Activated naive CD8-positive, alpha-beta T cell treated with anti-CD3 and anti-CD28 coated beads, Interleukin-2, amount 10 ng/mL, durations not matched to agents 7 days and 5 days (primary cell): ENCODE data around the gene DHRSX. TPM values are rescaled to one million over a fixed set of nuclear protein-coding genes. Genes with fewer than 3 reads are reported as not detected.
"Not testable (repeated sequence)": the region's sequence is repeated elsewhere in the genome, so short reads cannot be mapped to it uniquely, and the experiment has no call there.

Source experiments
- ATAC-seq: fragments of 150-1000 bp; cut with Tn5 transposase; one replicate; pipeline ENCODE4 v1.10.0; 2021; ENCODE audit warnings: low read depth, moderate library complexity
- POLR2A ChIA-PET: fragments of 350-600 bp; sonication (Branson Sonifier 250); formaldehyde crosslinking; loops from one replicate; lab custom pipeline; 2021; ENCODE audit warnings: antibody characterized with exemption; lab: Charles Lee
- DNase-seq: peaks from one replicate; pipeline ENCODE4 v3.0.0; 2021
- H3K27ac Mint-ChIP-seq: one replicate; pipeline ENCODE4 v1.8.0; 2022; ENCODE audit warnings: mild to moderate bottlenecking, mixed read lengths
- H3K27me3 Mint-ChIP-seq: one replicate; pipeline ENCODE4 v1.8.0; 2022; ENCODE audit warnings: mild to moderate bottlenecking, moderate library complexity, mixed read lengths
- H3K36me3 Mint-ChIP-seq: one replicate; pipeline ENCODE4 v1.8.0; 2021; ENCODE audit warnings: mild to moderate bottlenecking, mixed read lengths
- H3K4me1 Mint-ChIP-seq: one replicate; pipeline ENCODE4 v1.8.0; 2021; ENCODE audit warnings: mixed read lengths
- H3K4me3 Mint-ChIP-seq: one replicate; pipeline ENCODE4 v1.8.0; 2022; ENCODE audit warnings: mild to moderate bottlenecking, moderate library complexity, mixed read lengths
- H3K9me3 Mint-ChIP-seq: one replicate; pipeline ENCODE4 v1.8.0; 2021; ENCODE audit warnings: mixed read lengths
- total RNA-seq, 2 experiments: library from RNA; stranded (reverse); gene quantifications; one replicate each; pipeline ENCODE4 v1.2.3, GENCODE V29; 2021

The DHRSX gene
- total RNA-seq, 2 experiments from 2014 or later: 17.0 to 18.1 TPM

DNA sequence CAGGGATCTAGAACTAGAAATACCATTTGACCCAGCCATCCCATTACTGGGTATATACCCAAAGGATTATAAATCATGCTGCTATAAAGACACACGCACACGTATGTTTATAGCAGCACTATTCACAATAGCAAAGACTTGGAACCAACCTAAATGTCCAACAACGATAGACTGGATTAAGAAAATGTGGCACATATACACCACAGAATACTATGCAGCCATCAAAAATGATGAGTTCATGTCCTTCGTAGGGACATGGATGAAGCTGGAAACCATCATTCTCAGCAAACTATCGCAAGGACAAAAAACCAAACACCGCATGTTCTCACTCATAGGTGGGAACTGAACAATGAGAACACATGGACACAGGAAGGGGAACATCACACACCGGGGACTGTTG is 81.4 kb downstream of the DHRSX start:
- POLR2A ChIA-PET, DNase-seq, H3K4me3 Mint-ChIP-seq, ATAC-seq, H3K27ac Mint-ChIP-seq, H3K9me3 Mint-ChIP-seq, H3K27me3 Mint-ChIP-seq, H3K4me1 Mint-ChIP-seq: not testable (repeated sequence)
- peaks cover 21% of the 10 kb centered on the region for H3K36me3 Mint-ChIP-seq

DNA sequence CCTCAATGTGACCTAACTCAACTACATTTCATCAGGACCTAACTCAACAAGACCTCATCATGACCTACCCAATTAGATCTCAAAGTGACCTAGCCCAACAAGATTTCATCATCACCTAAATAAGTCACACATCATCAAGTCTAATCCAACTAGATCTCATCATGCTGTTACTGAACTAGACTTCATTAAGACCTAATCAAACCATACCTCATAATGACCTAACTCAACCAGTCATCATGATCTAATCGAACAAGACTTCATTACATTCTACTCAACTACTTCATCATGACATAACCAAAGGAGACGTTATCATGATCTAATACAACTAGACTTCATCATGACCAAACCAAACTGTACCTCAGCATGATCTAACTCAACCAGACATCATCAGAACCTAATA is 82.8 kb downstream of the DHRSX start:
- no peak for DNase-seq
- Mint-ChIP-seq H3K4me1 (no peaks in the 10 kb centered on the region), H3K36me3 (peaks cover 15% of the 10 kb centered on the region), H3K9me3 (peaks cover 1% of the 10 kb centered on the region), H3K27ac (no peak overlapping the region), H3K4me3 (no peak overlapping the region), H3K27me3 (no peaks in the 10 kb centered on the region)
- POLR2A ChIA-PET: no interaction called here
- no peak for ATAC-seq

DNA sequence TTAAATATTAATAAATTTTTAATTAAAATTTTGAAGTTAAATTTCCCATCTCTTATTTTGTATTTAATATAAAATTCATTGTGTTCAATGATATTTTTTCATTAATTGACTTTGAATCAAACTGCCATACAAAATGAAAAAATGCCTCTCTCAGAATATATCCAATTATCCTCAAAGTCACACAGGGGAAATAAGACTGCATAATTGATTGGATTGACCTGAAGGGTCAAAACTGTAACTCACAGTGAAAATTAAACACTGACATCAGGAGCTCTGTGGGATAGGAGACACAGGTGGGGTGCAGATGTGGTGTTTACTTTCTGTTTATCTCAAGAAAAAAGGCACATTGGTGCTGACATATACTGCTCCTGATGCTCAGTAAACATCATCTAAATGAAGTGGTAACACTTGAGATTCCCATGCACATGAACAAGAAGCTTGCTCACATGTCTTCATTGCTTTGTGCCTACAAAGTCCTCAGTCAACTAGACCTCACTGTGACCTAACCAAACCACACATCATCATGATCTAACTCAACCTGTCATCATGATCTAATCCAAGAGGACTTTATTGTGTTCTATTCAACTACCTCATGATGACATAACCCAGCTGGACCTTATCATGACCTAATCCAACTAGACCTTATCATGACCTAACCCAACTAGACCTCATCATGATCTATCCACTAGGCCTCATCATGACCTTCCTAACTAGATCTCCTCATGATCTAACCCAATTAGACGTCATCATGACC is 83.7 kb downstream of the DHRSX start:
- Mint-ChIP-seq H3K4me3 (no peak overlapping the region), H3K4me1 (no peaks in the 10 kb centered on the region)
- POLR2A ChIA-PET: no interaction called here

DNA sequence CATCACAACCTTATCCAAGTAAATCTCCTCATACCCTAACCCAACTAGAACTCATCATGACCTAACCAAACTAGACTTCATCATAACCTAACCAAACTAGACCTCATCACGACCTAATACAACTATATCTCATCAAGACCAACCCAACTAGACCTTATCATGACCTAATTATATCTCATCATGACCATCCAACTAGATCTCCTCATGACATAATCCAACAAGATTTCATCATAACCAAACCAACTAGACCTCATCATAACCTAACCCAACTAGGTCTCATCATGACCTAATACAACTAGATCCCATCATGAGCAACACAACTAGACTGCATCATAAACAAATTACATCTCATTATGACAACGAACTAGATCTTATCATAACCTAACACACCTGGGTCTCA is 86.4 kb downstream of the DHRSX start:
- POLR2A ChIA-PET: no interaction called here
- ATAC-seq: no peak
- no peaks in the 10 kb centered on the region for H3K4me1 Mint-ChIP-seq
- H3K9me3 Mint-ChIP-seq: no peaks in the 10 kb centered on the region
- H3K27me3 Mint-ChIP-seq: no peaks in the 10 kb centered on the region
- H3K4me3 Mint-ChIP-seq: no peak overlapping the region
- peaks cover 5% of the 10 kb centered on the region for H3K36me3 Mint-ChIP-seq
- H3K27ac Mint-ChIP-seq: no peak overlapping the region
- no peak for DNase-seq

More for the DNA sequence above, 83.7 kb downstream of the DHRSX start:
- H3K36me3 Mint-ChIP-seq: peaks cover 15% of the 10 kb centered on the region
- DNase-seq (no peak), ATAC-seq (no peak)
- H3K27ac Mint-ChIP-seq: no peak overlapping the region
- no peaks in the 10 kb centered on the region for H3K27me3 Mint-ChIP-seq
- H3K9me3 Mint-ChIP-seq: peaks cover 1% of the 10 kb centered on the region

DNA sequence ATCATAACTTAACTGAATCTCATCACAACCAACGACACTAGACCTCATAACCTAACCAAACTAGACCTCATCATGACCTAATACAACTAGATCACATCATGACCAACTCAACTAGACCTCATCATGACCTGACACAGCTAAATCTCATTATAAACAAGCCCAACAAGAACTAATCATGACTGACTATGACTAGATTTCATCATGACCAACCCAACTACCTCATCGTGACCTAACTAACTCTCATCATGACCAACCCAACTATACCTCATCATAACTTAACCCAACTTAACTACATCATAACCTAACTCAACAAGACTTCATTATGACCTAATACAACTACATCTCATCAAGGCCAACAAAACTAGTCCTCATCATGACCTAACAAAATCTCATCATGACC is 86.8 kb downstream of the DHRSX start:
- no peak for ATAC-seq
- POLR2A ChIA-PET: no interaction called here
- no peaks in the 10 kb centered on the region for H3K27me3 Mint-ChIP-seq
- H3K4me3 Mint-ChIP-seq: no peak overlapping the region
- no peak for DNase-seq
- H3K36me3 Mint-ChIP-seq: peaks cover 5% of the 10 kb centered on the region
- H3K27ac Mint-ChIP-seq: no peak overlapping the region
- no peaks in the 10 kb centered on the region for H3K9me3 Mint-ChIP-seq
- no peaks in the 10 kb centered on the region for H3K4me1 Mint-ChIP-seq

GRCh38 chrX:2412131-2412530 is 88.6 kb downstream of the DHRSX start:
- H3K27me3 Mint-ChIP-seq: no peaks in the 10 kb centered on the region
- peaks cover 16% of the 10 kb centered on the region for H3K36me3 Mint-ChIP-seq
- ATAC-seq (no peak), DNase-seq (no peak)
- no peak overlapping the region for H3K27ac Mint-ChIP-seq
- H3K4me1 Mint-ChIP-seq: no peaks in the 10 kb centered on the region
- H3K4me3 Mint-ChIP-seq: no peak overlapping the region
- H3K9me3 Mint-ChIP-seq: peaks cover 2% of the 10 kb centered on the region
- POLR2A ChIA-PET: no interaction called here

GRCh38 chrX:2410279-2411020 is 90.3 kb downstream of the DHRSX start:
- Mint-ChIP-seq H3K27me3 (no peaks in the 10 kb centered on the region), H3K4me3 (no peak overlapping the region), H3K9me3 (peaks cover 8% of the 10 kb centered on the region), H3K4me1 (no peaks in the 10 kb centered on the region), H3K36me3 (peaks cover 24% of the 10 kb centered on the region), H3K27ac (no peak overlapping the region)
- DNase-seq (no peak), ATAC-seq (no peak)
- POLR2A ChIA-PET: no interaction called here

GRCh38 chrX:2409796-2410195 is 91.0 kb downstream of the DHRSX start:
- ATAC-seq (no peak), DNase-seq (no peak)
- POLR2A ChIA-PET: no interaction called here
- Mint-ChIP-seq H3K27ac (no peak overlapping the region), H3K4me3 (no peak overlapping the region), H3K36me3 (peaks cover 24% of the 10 kb centered on the region), H3K27me3 (no peaks in the 10 kb centered on the region), H3K9me3 (peaks cover 8% of the 10 kb centered on the region), H3K4me1 (no peaks in the 10 kb centered on the region)

GRCh38 chrX:2408856-2409255 is 91.9 kb downstream of the DHRSX start:
- no peak for ATAC-seq
- Mint-ChIP-seq H3K9me3 (peaks cover 8% of the 10 kb centered on the region), H3K4me1 (no peaks in the 10 kb centered on the region), H3K36me3 (peaks cover 24% of the 10 kb centered on the region), H3K27me3 (no peaks in the 10 kb centered on the region), H3K27ac (no peak overlapping the region), H3K4me3 (no peak overlapping the region)
- no peak for DNase-seq
- POLR2A ChIA-PET: no interaction called here

DNA sequence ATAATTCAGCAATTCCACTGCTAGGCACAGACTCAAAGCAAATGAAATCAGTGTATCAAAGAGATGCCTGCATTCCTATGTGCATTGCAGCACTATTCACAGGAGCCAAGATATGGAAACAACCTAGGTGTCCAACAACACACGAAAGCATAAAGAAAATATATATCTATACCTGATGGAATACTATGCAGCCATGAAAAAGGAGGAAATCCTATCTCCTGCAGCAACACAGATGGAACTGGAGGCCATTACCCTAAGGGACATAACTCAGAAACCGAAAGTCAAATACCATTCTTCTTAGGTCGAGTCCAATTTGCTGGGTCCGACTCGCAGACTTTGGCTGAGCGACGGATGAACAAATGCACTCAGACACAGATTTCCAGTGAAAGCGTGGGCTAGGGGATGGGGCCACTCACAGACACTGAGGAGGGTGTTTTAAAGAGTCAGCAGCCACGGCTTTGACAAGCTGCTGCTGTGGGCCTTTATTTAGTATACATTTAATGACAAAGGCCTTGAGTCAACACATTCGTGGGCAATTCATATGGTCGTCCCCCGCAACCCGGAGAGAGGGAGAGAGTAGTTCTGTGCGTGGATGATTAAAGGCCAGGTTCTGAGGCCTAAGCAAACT is 93.8 kb downstream of the DHRSX start:
- peaks cover 8% of the 10 kb centered on the region for H3K9me3 Mint-ChIP-seq
- no peaks in the 10 kb centered on the region for H3K27me3 Mint-ChIP-seq
- ATAC-seq (no peak), DNase-seq (no peak)
- POLR2A ChIA-PET: no interaction called here
- H3K36me3 Mint-ChIP-seq: peaks cover 24% of the 10 kb centered on the region
- H3K4me3 Mint-ChIP-seq: no peak overlapping the region
- H3K27ac Mint-ChIP-seq: no peak overlapping the region
- no peaks in the 10 kb centered on the region for H3K4me1 Mint-ChIP-seq

- H3K9me3 Mint-ChIP-seq: peaks cover 8% of the 10 kb centered on the region
- ATAC-seq (no peak), DNase-seq (no peak)
- H3K27ac Mint-ChIP-seq: no peak overlapping the region
- POLR2A ChIA-PET: no interaction called here
- H3K36me3 Mint-ChIP-seq: peaks cover 22% of the 10 kb centered on the region
- H3K4me3 Mint-ChIP-seq: no peak overlapping the region
- no peaks in the 10 kb centered on the region for H3K4me1 Mint-ChIP-seq
- H3K27me3 Mint-ChIP-seq: no peaks in the 10 kb centered on the region
Observed at GRCh38 chrX:2404776-2405175, 96.0 kb downstream of the DHRSX start.

GRCh38 chrX:2402361-2402690 is 98.5 kb downstream of the DHRSX start:
- ATAC-seq: no peak
- peaks cover 13% of the 10 kb centered on the region for H3K36me3 Mint-ChIP-seq
- POLR2A ChIA-PET: no interaction called here

GRCh38 chrX:2401590-2402360 is 99.0 kb downstream of the DHRSX start:
- DNase-seq (no peak), ATAC-seq (no peak)
- H3K4me3 Mint-ChIP-seq: no peak overlapping the region
- no peaks in the 10 kb centered on the region for H3K27me3 Mint-ChIP-seq
- H3K4me1 Mint-ChIP-seq: no peaks in the 10 kb centered on the region
- POLR2A ChIA-PET: no interaction called here
- H3K27ac Mint-ChIP-seq: no peak overlapping the region
- peaks cover 7% of the 10 kb centered on the region for H3K36me3 Mint-ChIP-seq
- peaks cover 3% of the 10 kb centered on the region for H3K9me3 Mint-ChIP-seq

More at GRCh38 chrX:2402361-2402690, 98.5 kb downstream of the DHRSX start:
- Mint-ChIP-seq H3K9me3 (peaks cover 8% of the 10 kb centered on the region), H3K4me1 (no peaks in the 10 kb centered on the region), H3K27me3 (no peaks in the 10 kb centered on the region), H3K4me3 (no peak overlapping the region), H3K27ac (no peak overlapping the region)
- DNase-seq: no peak
